MG63 (cell line): Measurements from ENCODE around the gene MTERF2. TPM values are rescaled to one million over a fixed set of nuclear protein-coding genes. Genes with fewer than 3 reads are reported as not detected.

ENCODE experiments used
- DNase-seq: peaks from one replicate; pipeline ENCODE4 v3.0.0-alpha.2; 2020
- H3K27me3 ChIP-seq: fragments of 250-450 bp; sonication (Bioruptor Pico); 2 replicates; pipeline ENCODE4 v1.5.1; 2020; ENCODE audit warnings: mild to moderate bottlenecking, moderate library complexity
- H3K36me3 ChIP-seq: fragments of 250-450 bp; sonication (Bioruptor Pico); 2 replicates; pipeline ENCODE4 v1.5.1; 2020; ENCODE audit warnings: mild to moderate bottlenecking, moderate library complexity
- H3K4me3 ChIP-seq: fragments of 250-450 bp; sonication (Bioruptor Pico); 2 replicates; pipeline ENCODE4 v1.5.1; 2020; ENCODE audit warnings: mild to moderate bottlenecking, moderate library complexity
- H3K9me3 ChIP-seq: fragments of 250-450 bp; sonication (Bioruptor Pico); 2 replicates; pipeline ENCODE4 v1.5.1; 2020; ENCODE audit warnings: mild to moderate bottlenecking, moderate library complexity
- total RNA-seq: library from RNA; depleted of rRNA; stranded (reverse); fragments of >200 nt; shearing (Covaris generic); gene quantifications from 2 replicates; pipeline ENCODE4 v1.2.3, GENCODE V29; 2014; ENCODE audit warnings: low replicate concordance; rRNA removed

Gene MTERF2
- total RNA-seq, 1 experiment from 2014 or later: 5.0 TPM

- Histone ChIP-seq H3K4me3 (no peak overlapping the region), H3K9me3 (no peaks in the 10 kb centered on the region; the same call in 1 of the 2 replicates), H3K36me3 (no peaks in the 10 kb centered on the region), H3K27me3 (no peaks in the 10 kb centered on the region)
- no peak for DNase-seq
Observed at GRCh38 chr12:106941481-106942156, 45.3 kb downstream of the MTERF2 start.

GRCh38 chr12:106934277-106934676 is 52.7 kb downstream of the MTERF2 start:
- H3K36me3 ChIP-seq: no peaks in the 10 kb centered on the region
- no peaks in the 10 kb centered on the region for H3K9me3 ChIP-seq
- no peak overlapping the region for H3K4me3 ChIP-seq
- H3K27me3 ChIP-seq: no peaks in the 10 kb centered on the region
- no peak for DNase-seq

Other genes with a start within 250 kb of the MTERF2 start
- 10.1 and 13.5 TPM in 2 replicates for gene RIC8B, start 212.5 kb downstream of the MTERF2 start, total RNA-seq
- 32.9 and 49.1 TPM in 2 replicates for gene TMEM263, start 31.2 kb downstream of the MTERF2 start, total RNA-seq
- 12.9 and 15.3 TPM in 2 replicates for gene CRY1, start 106.4 kb upstream of the MTERF2 start, total RNA-seq